Fibroblast of lung (primary cell): ENCODE measurements around the gene FSIP2. TPM values are rescaled to one million over a fixed set of nuclear protein-coding genes. Genes with fewer than 3 reads are reported as not detected.

Experiments
- DNase-seq, 2 donors: peaks; one replicate each; pipeline versions ENCODE4 v3.0.0 to v3.0.0-alpha.2; 2010; ENCODE audit warnings: low read depth in 2 of 2
- H2AFZ ChIP-seq: 2 replicates; pipeline ENCODE4 v1.5.1; 2012; ENCODE audit warnings: low read length, control low read depth, inconsistent platforms
- H3K27ac ChIP-seq: 2 replicates; pipeline ENCODE4 v1.5.1; 2011; ENCODE audit warnings: low read length, control low read depth; ENCODE audit not compliant: insufficient read depth
- H3K27me3 ChIP-seq: 2 replicates; pipeline ENCODE4 v1.5.1; 2011; ENCODE audit warnings: mild to moderate bottlenecking, low read length; ENCODE audit not compliant: control insufficient read depth, insufficient read depth
- H3K36me3 ChIP-seq: 2 replicates; pipeline ENCODE4 v1.5.1; 2011; ENCODE audit warnings: low read length; ENCODE audit not compliant: control insufficient read depth, insufficient read depth
- H3K4me1 ChIP-seq: 2 replicates; pipeline ENCODE4 v1.5.1; 2011; ENCODE audit warnings: low read length; ENCODE audit not compliant: control insufficient read depth, insufficient read depth; ENCODE audit errors: extremely low read depth
- H3K4me2 ChIP-seq: 2 replicates; pipeline ENCODE4 v1.5.1; 2011; ENCODE audit warnings: low read length, control low read depth; ENCODE audit not compliant: insufficient read depth; ENCODE audit errors: extremely low read depth
- H3K4me3 ChIP-seq, 4 experiments: fragments of 200-600 bp in 1 of 4; sonication (generic) in 1 of 4; replicated peaks in 1 of 4; 2 replicates each; pipeline ENCODE4 v1.5.1; 2011 to 2016; ENCODE audit warnings: low read length in 4 of 4, low read depth in 3 of 4, mild to moderate bottlenecking in 3 of 4, control low read depth in 2 of 4, inconsistent platforms in 1 of 4, mixed read lengths in 1 of 4; ENCODE audit not compliant: insufficient read depth in 1 of 4; ENCODE audit errors: control extremely low read depth in 1 of 4
- H3K79me2 ChIP-seq: 2 replicates; pipeline ENCODE4 v1.5.1; 2012; ENCODE audit warnings: mild to moderate bottlenecking, low read length, inconsistent platforms; ENCODE audit not compliant: control insufficient read depth, insufficient read depth
- H3K9ac ChIP-seq: 2 replicates; pipeline ENCODE4 v1.5.1; 2011; ENCODE audit warnings: mild to moderate bottlenecking, low read length, control low read depth; ENCODE audit not compliant: insufficient read depth
- H3K9me3 ChIP-seq: 2 replicates; pipeline ENCODE4 v1.5.1; 2012; ENCODE audit warnings: low read depth, low read length; ENCODE audit not compliant: control insufficient read depth, insufficient read depth
- H4K20me1 ChIP-seq: 2 replicates; pipeline ENCODE4 v1.5.1; 2011; ENCODE audit warnings: low read length; ENCODE audit not compliant: control insufficient read depth, insufficient read depth; ENCODE audit errors: extremely low read depth
- CTCF ChIP-seq, 2 donors: IDR thresholded peaks in 1 of 2; conservative IDR thresholded peaks in 1 of 2; 1 replicate in 1 of 2; 2 replicates in 1 of 2; pipeline ENCODE4 v1.5.1; 2011 to 2012; ENCODE audit warnings: low read length in 2 of 2, control low read depth in 1 of 2, inconsistent platforms in 1 of 2, low read depth in 1 of 2, mild to moderate bottlenecking in 1 of 2
- EZH2 ChIP-seq: IDR thresholded peaks from 2 replicates; pipeline ENCODE4 v1.5.1; 2012; ENCODE audit warnings: low read length, control low read depth, mild to moderate bottlenecking; ENCODE audit errors: missing control alignments
- polyA plus RNA-seq, 2 donors: library from polyadenylated mRNA; depleted of rRNA in 1 of 2; stranded (reverse) in 1 of 2; unstranded in 1 of 2; fragments of >200 nt; gene quantifications; 2 replicates each; pipeline ENCODE4 v1.2.1, GENCODE V29; 2011 to 2012; ENCODE audit warnings: missing spikeins in 1 of 2
- total RNA-seq: library from RNA; depleted of rRNA; stranded (reverse); fragments of >200 nt; gene quantifications from 2 replicates; pipeline ENCODE4 v1.2.1, GENCODE V29; 2014

FSIP2 gene
- total and polyA plus RNA-seq, 2 donors (not counting 1 experiment from before 2014, with no cell fraction given), result under 0.01 to 1.7 TPM

- Histone ChIP-seq H3K27ac (no peak overlapping the region), H2AFZ (no peak overlapping the region), H3K4me3 (no peak overlapping the region), H3K36me3 (no peaks in the 10 kb centered on the region), H3K4me1 (no peaks in the 10 kb centered on the region), H3K4me2 (no peak overlapping the region), H3K79me2 (no peaks in the 10 kb centered on the region), H4K20me1 (no peaks in the 10 kb centered on the region), H3K9ac (no peak overlapping the region), H3K9me3 (no peaks in the 10 kb centered on the region), H3K27me3 (no peaks in the 10 kb centered on the region)
- no peak for DNase-seq
- TF ChIP-seq EZH2 (no peak), CTCF (conservative IDR thresholded peaks at IDR 0.05 in 1 of 2, IDR thresholded peaks at IDR 0.05 in 1 of 2; ENCODE audit: low read depth in 1 of 2, low read length in 2 of 2) (no peak)
Measured at GRCh38 chr2:185802926-185803325, 64.3 kb downstream of the FSIP2 start.

GRCh38 chr2:185806783-185807182 is 68.2 kb downstream of the FSIP2 start:
- H3K4me1 ChIP-seq, result no peaks in the 10 kb centered on the region
- no peak overlapping the region for H3K9ac ChIP-seq
- H3K4me3 ChIP-seq, result no peak overlapping the region
- H3K27ac ChIP-seq, result no peak overlapping the region
- H3K27me3 ChIP-seq, result no peaks in the 10 kb centered on the region
- no peaks in the 10 kb centered on the region for H3K9me3 ChIP-seq
- TF ChIP-seq CTCF (conservative IDR thresholded peaks at IDR 0.05 in 1 of 2, IDR thresholded peaks at IDR 0.05 in 1 of 2; ENCODE audit: low read depth in 1 of 2, low read length in 2 of 2) (no peak), EZH2 (no peak)
- H2AFZ ChIP-seq, result no peak overlapping the region
- H3K4me2 ChIP-seq, result no peak overlapping the region
- DNase-seq, result no peak
- H3K79me2 ChIP-seq, result no peaks in the 10 kb centered on the region
- no peaks in the 10 kb centered on the region for H3K36me3 ChIP-seq
- H4K20me1 ChIP-seq, result no peaks in the 10 kb centered on the region

- Histone ChIP-seq H3K4me2 (no peak overlapping the region), H3K4me3 (no peak overlapping the region), H3K27ac (no peak overlapping the region), H2AFZ (no peak overlapping the region), H3K9me3 (no peaks in the 10 kb centered on the region), H4K20me1 (no peaks in the 10 kb centered on the region), H3K9ac (no peak overlapping the region), H3K36me3 (no peaks in the 10 kb centered on the region), H3K4me1 (no peaks in the 10 kb centered on the region), H3K27me3 (no peaks in the 10 kb centered on the region), H3K79me2 (no peaks in the 10 kb centered on the region)
- peak; percentile 4 to 56 for DNase-seq
- TF ChIP-seq EZH2 (no peak), CTCF (conservative IDR thresholded peaks at IDR 0.05 in 1 of 2, IDR thresholded peaks at IDR 0.05 in 1 of 2; ENCODE audit: low read depth in 1 of 2, low read length in 2 of 2) (no peak)
Measured at GRCh38 chr2:185807351-185807750, 68.7 kb downstream of the FSIP2 start.
